MCF 10A (cell line): ENCODE measurements around the gene SYNPR. TPM values are rescaled to one million over a fixed set of nuclear protein-coding genes. Genes with fewer than 3 reads are reported as not detected.

Experiments used
- BruUV-seq: library from RNA; stranded (reverse); fragments of 400-500 nt; replicated peaks from 2 replicates; lab custom pipeline; 2021; lab: Mats Ljungman, UMichigan
- CTCF ChIA-PET: fragments of 300-600 bp; sonication (Branson Sonifier 250); formaldehyde crosslinking; extraction: SDS; loops from one replicate; lab custom pipeline; 2021; ENCODE audit warnings: antibody characterized with exemption, inconsistent platforms; lab: Yijun Ruan, JAX
- POLR2A ChIA-PET: fragments of 300-600, 350-650 bp; sonication (Branson Sonifier 250); formaldehyde crosslinking; extraction: SDS; loops from one replicate; lab custom pipeline; 2020; ENCODE audit warnings: antibody characterized with exemption, inconsistent platforms; lab: Yijun Ruan, JAX
- DNase-seq: peaks from one replicate; pipeline ENCODE4 v3.0.0-alpha.2; 2018; ENCODE audit not compliant: unreplicated experiment
- H3K27ac Mint-ChIP-seq: one replicate; pipeline ENCODE4 v1.8.0; 2022; ENCODE audit warnings: mild to moderate bottlenecking, low read depth, mixed read lengths; ENCODE audit not compliant: unreplicated experiment
- H3K27me3 Mint-ChIP-seq: one replicate; pipeline ENCODE4 v1.8.0; 2022; ENCODE audit warnings: mixed read lengths; ENCODE audit not compliant: insufficient read depth, unreplicated experiment
- H3K36me3 Mint-ChIP-seq: one replicate; pipeline ENCODE4 v1.8.0; 2022; ENCODE audit warnings: mild to moderate bottlenecking, moderate library complexity, mixed read lengths; ENCODE audit not compliant: insufficient read depth, unreplicated experiment
- H3K4me1 Mint-ChIP-seq: one replicate; pipeline ENCODE4 v1.8.0; 2022; ENCODE audit warnings: mixed read lengths; ENCODE audit not compliant: insufficient read depth, unreplicated experiment
- H3K4me3 Mint-ChIP-seq: one replicate; pipeline ENCODE4 v1.8.0; 2022; ENCODE audit warnings: mild to moderate bottlenecking, moderate library complexity, mixed read lengths; ENCODE audit not compliant: unreplicated experiment
- H3K9me3 Mint-ChIP-seq: one replicate; pipeline ENCODE4 v1.8.0; 2022; ENCODE audit warnings: mixed read lengths; ENCODE audit not compliant: unreplicated experiment
- intact Hi-C: fragments of 100-400 bp; cut with micrococcal nuclease; formaldehyde crosslinking; loops from 2 replicates; pipeline ENCODE4 v1.14.1; 2022
- total RNA-seq: library from RNA; stranded (reverse); gene quantifications from 2 replicates; pipeline ENCODE4 v1.2.3, GENCODE V29; 2022
- TF ChIP-seq, protein P1 (sequence below): fragments of 200-600 bp; IDR thresholded peaks from one replicate; pipeline ENCODE4 v1.8.0; 2022; ENCODE audit warnings: antibody characterized with exemption, mild to moderate bottlenecking; ENCODE audit not compliant: unreplicated experiment

The SYNPR gene
- total RNA-seq, 1 experiment from 2014 or later: not detected

DNA sequence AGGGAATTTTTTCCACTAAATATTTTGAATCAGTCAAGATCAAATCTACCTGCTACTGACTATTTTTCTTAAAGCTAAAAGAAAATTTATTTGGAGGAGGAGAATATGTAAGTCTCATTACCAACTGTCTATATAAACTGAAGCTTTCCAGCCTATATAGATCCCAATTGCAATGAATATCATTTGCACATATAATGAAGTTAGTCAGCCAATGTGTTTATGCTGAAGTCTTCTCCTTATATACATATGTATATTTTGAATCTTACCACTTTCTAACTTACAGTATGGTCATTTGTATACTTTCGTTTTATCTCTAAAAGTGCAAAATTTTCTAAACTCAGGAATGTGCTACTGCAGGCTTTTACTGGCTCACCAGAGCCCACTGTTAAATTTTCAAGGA, 136.5 kb downstream of the SYNPR start:
- DNase-seq: no peak
- BruUV-seq: no TSS peak
- H3K4me1 Mint-ChIP-seq: no peaks in the 10 kb centered on the region
- H3K9me3 Mint-ChIP-seq: no peaks in the 10 kb centered on the region
- TF ChIP-seq, protein P1, sequence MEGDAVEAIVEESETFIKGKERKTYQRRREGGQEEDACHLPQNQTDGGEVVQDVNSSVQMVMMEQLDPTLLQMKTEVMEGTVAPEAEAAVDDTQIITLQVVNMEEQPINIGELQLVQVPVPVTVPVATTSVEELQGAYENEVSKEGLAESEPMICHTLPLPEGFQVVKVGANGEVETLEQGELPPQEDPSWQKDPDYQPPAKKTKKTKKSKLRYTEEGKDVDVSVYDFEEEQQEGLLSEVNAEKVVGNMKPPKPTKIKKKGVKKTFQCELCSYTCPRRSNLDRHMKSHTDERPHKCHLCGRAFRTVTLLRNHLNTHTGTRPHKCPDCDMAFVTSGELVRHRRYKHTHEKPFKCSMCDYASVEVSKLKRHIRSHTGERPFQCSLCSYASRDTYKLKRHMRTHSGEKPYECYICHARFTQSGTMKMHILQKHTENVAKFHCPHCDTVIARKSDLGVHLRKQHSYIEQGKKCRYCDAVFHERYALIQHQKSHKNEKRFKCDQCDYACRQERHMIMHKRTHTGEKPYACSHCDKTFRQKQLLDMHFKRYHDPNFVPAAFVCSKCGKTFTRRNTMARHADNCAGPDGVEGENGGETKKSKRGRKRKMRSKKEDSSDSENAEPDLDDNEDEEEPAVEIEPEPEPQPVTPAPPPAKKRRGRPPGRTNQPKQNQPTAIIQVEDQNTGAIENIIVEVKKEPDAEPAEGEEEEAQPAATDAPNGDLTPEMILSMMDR: no peak
- intact Hi-C loops: no loop called here
- CTCF ChIA-PET: no interaction called here
- H3K27me3 Mint-ChIP-seq: no peaks in the 10 kb centered on the region
- H3K4me3 Mint-ChIP-seq: no peak overlapping the region
- peaks cover 4% of the 10 kb centered on the region for H3K36me3 Mint-ChIP-seq
- POLR2A ChIA-PET: interaction anchor here (1.3 kb wide), 1 partner anchor 11 kb away, joined by 5 read pairs; no protein-coding TSS in a partner anchor
- H3K27ac Mint-ChIP-seq: no peak overlapping the region

DNA sequence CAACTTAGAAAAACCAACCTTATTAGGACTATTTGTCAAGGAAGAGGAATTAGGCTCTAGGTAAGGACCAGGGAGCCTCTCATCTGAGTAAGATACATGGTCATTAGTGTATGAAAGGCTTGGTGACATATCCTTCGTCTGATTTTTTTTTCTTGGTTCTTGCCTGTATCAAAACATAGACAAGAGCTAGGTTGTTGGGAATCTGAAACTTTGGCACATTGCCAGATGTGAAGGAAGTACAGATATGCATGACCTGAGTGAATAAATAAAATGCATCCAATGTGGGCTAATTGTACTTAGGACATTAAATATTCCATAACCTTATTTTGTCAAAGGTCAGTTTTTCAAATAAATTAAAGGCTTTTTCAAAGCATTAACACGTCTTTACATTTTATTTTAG, 151.8 kb downstream of the SYNPR start:
- Mint-ChIP-seq H3K36me3 (no peaks in the 10 kb centered on the region), H3K27me3 (peaks cover 82% of the 10 kb centered on the region), H3K4me1 (no peaks in the 10 kb centered on the region), H3K9me3 (no peaks in the 10 kb centered on the region), H3K27ac (no peak overlapping the region), H3K4me3 (no peak overlapping the region)
- POLR2A ChIA-PET: no interaction called here
- TF ChIP-seq, protein P1: no peak
- BruUV-seq: no TSS peak
- CTCF ChIA-PET: interaction anchor here (0.9 kb wide), 1 partner anchor 388 kb away, joined by 4 read pairs; no protein-coding TSS in a partner anchor
- intact Hi-C loops: no loop called here
- peak; percentile 8 for DNase-seq

DNA sequence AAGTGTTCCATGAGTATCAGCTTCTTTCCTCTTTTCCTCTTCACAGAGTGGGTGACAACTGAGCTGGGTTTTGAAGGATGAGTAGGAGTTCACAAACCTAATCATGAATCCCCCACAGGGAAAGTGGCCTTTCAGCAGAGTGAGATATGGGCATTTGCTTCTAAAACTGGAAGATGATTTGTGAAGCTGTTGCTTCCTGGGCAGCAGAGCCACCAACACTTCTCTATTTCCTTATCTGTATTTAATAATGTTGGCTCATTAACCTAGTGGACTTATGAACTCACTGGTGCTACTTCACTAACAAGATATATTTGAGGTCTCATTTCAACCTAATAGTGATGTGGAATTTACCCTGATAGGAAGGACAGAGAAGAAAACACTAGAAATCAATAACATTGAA, 152.8 kb downstream of the SYNPR start:
- BruUV-seq: no TSS peak
- H3K4me3 Mint-ChIP-seq: no peak overlapping the region
- no peaks in the 10 kb centered on the region for H3K4me1 Mint-ChIP-seq
- peaks cover 75% of the 10 kb centered on the region for H3K27me3 Mint-ChIP-seq
- no peak for DNase-seq
- ChIA-PET POLR2A (no interaction called here), CTCF (interaction anchor here (0.9 kb wide), 1 partner anchor 387 kb away, joined by 4 read pairs; no protein-coding TSS in a partner anchor)
- TF ChIP-seq, protein P1: no peak
- intact Hi-C loops: no loop called here
- no peaks in the 10 kb centered on the region for H3K36me3 Mint-ChIP-seq
- no peaks in the 10 kb centered on the region for H3K9me3 Mint-ChIP-seq
- no peak overlapping the region for H3K27ac Mint-ChIP-seq

DNA sequence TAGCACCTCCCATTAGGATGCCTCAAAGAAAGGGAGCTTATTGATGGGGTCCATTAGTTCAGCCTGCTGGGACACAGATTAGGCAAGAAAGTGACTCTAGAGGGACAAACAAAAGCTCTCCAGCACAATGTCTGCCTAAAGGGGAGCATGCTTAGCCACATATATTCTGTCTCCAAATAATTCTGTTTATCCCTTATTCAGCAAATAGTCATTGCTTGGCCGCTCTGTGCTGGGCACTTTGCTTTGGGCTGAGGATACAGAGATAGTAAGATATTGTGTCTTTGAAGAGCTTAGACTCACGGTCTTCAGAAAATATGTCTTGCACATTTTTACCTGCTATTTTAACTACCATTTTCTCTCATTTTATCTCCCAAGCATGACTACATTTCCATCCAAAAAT, 159.8 kb downstream of the SYNPR start:
- H3K4me3 Mint-ChIP-seq: no peak overlapping the region
- DNase-seq: no peak
- CTCF ChIA-PET: interaction anchor here (0.6 kb wide), 1 partner anchor 196 kb away, joined by 3 read pairs; no protein-coding TSS in a partner anchor
- H3K36me3 Mint-ChIP-seq: no peaks in the 10 kb centered on the region
- TF ChIP-seq, protein P1: no peak
- peaks cover 63% of the 10 kb centered on the region for H3K27me3 Mint-ChIP-seq
- no peaks in the 10 kb centered on the region for H3K4me1 Mint-ChIP-seq
- BruUV-seq: no TSS peak
- POLR2A ChIA-PET: interaction anchor here (0.6 kb wide), 1 partner anchor 38 kb away, joined by 3 read pairs; no protein-coding TSS in a partner anchor
- H3K27ac Mint-ChIP-seq: no peak overlapping the region
- H3K9me3 Mint-ChIP-seq: no peaks in the 10 kb centered on the region
- intact Hi-C loops: no loop called here
